ENCODE measurements around the gene ACTRT2.

ACTRT2 gene

GRCh38 chr1:3034728-3035562 is 13.7 kb downstream of the ACTRT2 start:
- no peak for TF ChIP-seq CTCF (conservative IDR thresholded peaks at IDR 0.05; ENCODE audit: low read depth, low read length)
- DNase-seq (ENCODE audit: low read depth): peak; percentile 16
- H3K4me3 ChIP-seq (ENCODE audit: low read length): no peak overlapping the region

GRCh38 chr1:3035563-3036446 is 14.5 kb downstream of the ACTRT2 start:
- no peak overlapping the region for H3K4me3 ChIP-seq (ENCODE audit: low read length)
- no peak for DNase-seq (ENCODE audit: low read depth)
- no peak for TF ChIP-seq CTCF (conservative IDR thresholded peaks at IDR 0.05; ENCODE audit: low read depth, low read length)

- DNase-seq (ENCODE audit: low read depth): no peak
- TF ChIP-seq CTCF (conservative IDR thresholded peaks at IDR 0.05; ENCODE audit: low read depth, low read length): no peak
- no peak overlapping the region for H3K4me3 ChIP-seq (ENCODE audit: low read length)
Measured at GRCh38 chr1:3036447-3037280, 15.4 kb downstream of the ACTRT2 start.

- no peak for TF ChIP-seq CTCF (conservative IDR thresholded peaks at IDR 0.05; ENCODE audit: low read depth, low read length)
- H3K4me3 ChIP-seq (ENCODE audit: low read length): no peak overlapping the region
- DNase-seq (ENCODE audit: low read depth): no peak
Measured at GRCh38 chr1:3037281-3038040, 16.2 kb downstream of the ACTRT2 start.

GRCh38 chr1:3038113-3038551 is 16.9 kb downstream of the ACTRT2 start:
- DNase-seq (ENCODE audit: low read depth): no peak
- no peak for TF ChIP-seq CTCF (conservative IDR thresholded peaks at IDR 0.05; ENCODE audit: low read depth, low read length)
- H3K4me3 ChIP-seq (ENCODE audit: low read length): no peak overlapping the region

- no peak for DNase-seq (ENCODE audit: low read depth)
- TF ChIP-seq CTCF (conservative IDR thresholded peaks at IDR 0.05; ENCODE audit: low read depth, low read length): no peak
- H3K4me3 ChIP-seq (ENCODE audit: low read length): no peak overlapping the region
Measured at GRCh38 chr1:3038571-3039181, 17.4 kb downstream of the ACTRT2 start.

Measured in retinal pigment epithelial cell (primary cell).